HepG2 (cell line): ENCODE data around the gene CNNM1. TPM values are rescaled to one million over a fixed set of nuclear protein-coding genes. Genes with fewer than 3 reads are reported as not detected.

Experiments used
- ATAC-seq: fragments of 200-7000 bp; cut with Tn5 transposase; 3 replicates; pipeline ENCODE4 v1.9.1; 2020; ENCODE audit warnings: mild to moderate bottlenecking, moderate library complexity
- BruUV-seq: library from RNA; stranded (reverse); fragments of 400-500 nt; replicated peaks from 2 replicates; lab custom pipeline; 2021; lab: Mats Ljungman, UMichigan
- CTCF ChIA-PET: fragments of 300-600 bp; formaldehyde crosslinking; extraction: SDS; loops from one replicate; lab custom pipeline; 2021; ENCODE audit warnings: low total read pairs, inconsistent platforms, low intra/inter-chr PET ratio; lab: Yijun Ruan, JAX
- POLR2A ChIA-PET: fragments of 350-600 bp; sonication (Branson Sonifier 250); formaldehyde crosslinking; loops from one replicate; lab custom pipeline; 2020; ENCODE audit warnings: antibody characterized with exemption, inconsistent platforms; lab: Yijun Ruan, JAX
- DNase-seq: peaks from one replicate; pipeline ENCODE4 v3.0.0-alpha.2; 2015; ENCODE audit warnings: low spot score
- FAIRE-seq: peaks from 3 replicates; lab custom pipeline; 2011; peaks lifted over from hg19 to GRCh38; lab: Jason Lieb, UNC
- H2AFZ ChIP-seq: one replicate; pipeline ENCODE4 v1.6.1; 2011; ENCODE audit warnings: low read length, inconsistent platforms
- H3K27ac ChIP-seq: fragments of 300-600 bp; 3 replicates; pipeline ENCODE4 v1.8.0; 2011; ENCODE audit warnings: mixed run types, mild to moderate bottlenecking, mixed read lengths, low read length, inconsistent platforms; ENCODE audit not compliant: insufficient read depth; ENCODE audit errors: extremely low read length
- H3K27me3 ChIP-seq, 2 experiments: fragments of 200-600 bp in 1 of 2; 2 replicates in 1 of 2; 3 replicates in 1 of 2; pipeline versions ENCODE4 v1.6.0 to v1.8.0; 2011; ENCODE audit warnings: low read length in 2 of 2, mild to moderate bottlenecking in 2 of 2, moderate library complexity in 2 of 2, inconsistent platforms in 1 of 2; ENCODE audit not compliant: insufficient read depth in 2 of 2, control insufficient read depth in 1 of 2
- H3K36me3 ChIP-seq, 2 experiments: fragments of 200-600 bp in 1 of 2; replicated peaks in 1 of 2; 2 replicates in 1 of 2; 3 replicates in 1 of 2; pipeline versions ENCODE4 v1.5.1 to v1.8.0; 2011; ENCODE audit warnings: low read length in 2 of 2, inconsistent platforms in 1 of 2; ENCODE audit not compliant: insufficient read depth in 2 of 2, control insufficient read depth in 1 of 2
- H3K4me1 ChIP-seq: 2 replicates; pipeline ENCODE4 v1.5.1; 2012; ENCODE audit warnings: low read length, inconsistent platforms; ENCODE audit not compliant: insufficient read depth
- H3K4me2 ChIP-seq: 2 replicates; pipeline ENCODE4 v1.6.0; 2011; ENCODE audit warnings: low read depth, low read length, inconsistent platforms
- H3K4me3 ChIP-seq, 3 experiments: fragments of 200-600 bp in 1 of 3; sonication (generic), shearing (Covaris generic) in 1 of 3; replicated peaks in 1 of 3; 2 replicates each; pipeline ENCODE4 v1.5.1; 2011 to 2016; ENCODE audit warnings: low read length in 3 of 3, inconsistent platforms in 2 of 3, low read depth in 2 of 3, mild to moderate bottlenecking in 2 of 3, control low read depth in 1 of 3, mixed read lengths in 1 of 3; ENCODE audit not compliant: insufficient read depth in 1 of 3
- H3K79me2 ChIP-seq: one replicate; pipeline ENCODE4 v1.6.1; 2011; ENCODE audit warnings: low read length, inconsistent platforms; ENCODE audit not compliant: insufficient read depth
- H3K9ac ChIP-seq: 2 replicates; pipeline ENCODE4 v1.6.0; 2011; ENCODE audit warnings: mild to moderate bottlenecking, low read depth, low read length, inconsistent platforms; ENCODE audit not compliant: insufficient read depth
- H3K9me3 ChIP-seq: 2 replicates; pipeline ENCODE4 v1.5.1; 2012; ENCODE audit warnings: mild to moderate bottlenecking, low read length
- H4K20me1 ChIP-seq: 2 replicates; pipeline ENCODE4 v1.6.0; 2011; ENCODE audit warnings: inconsistent platforms, mild to moderate bottlenecking, low read length, moderate library complexity; ENCODE audit not compliant: insufficient read depth
- DNMT1 ChIP-seq: sonication (generic); formaldehyde crosslinking; IDR thresholded peaks from 2 replicates; pipeline ENCODE4 v1.5.1; 2020; ENCODE audit warnings: mild to moderate bottlenecking, missing genetic modification reagents
- FOXK1 ChIP-seq: sonication (generic); formaldehyde crosslinking; IDR thresholded peaks from 2 replicates; pipeline ENCODE4 v1.4.0; 2020; ENCODE audit warnings: low read depth, missing genetic modification reagents, borderline replicate concordance
- GATA4 ChIP-seq: sonication (generic); IDR thresholded peaks from 2 replicates; pipeline ENCODE4 v1.6.1; 2016; ENCODE audit warnings: antibody characterized with exemption, low read depth, borderline replicate concordance
- GATAD1 ChIP-seq: IDR thresholded peaks from 2 replicates; pipeline ENCODE4 v1.6.1; 2016; ENCODE audit warnings: missing genetic modification reagents, missing compliant biosample characterization
- ISL2 ChIP-seq: sonication (generic); formaldehyde crosslinking; IDR thresholded peaks from 2 replicates; pipeline ENCODE4 v1.5.0; 2020; ENCODE audit warnings: missing genetic modification reagents
- KLF12 ChIP-seq: sonication (generic); formaldehyde crosslinking; IDR thresholded peaks from 2 replicates; pipeline ENCODE4 v1.4.0; 2020; ENCODE audit warnings: missing genetic modification reagents, borderline replicate concordance
- NFIB ChIP-seq: sonication (generic); formaldehyde crosslinking; IDR thresholded peaks from 2 replicates; pipeline ENCODE4 v1.9.0; 2021; ENCODE audit warnings: missing genetic modification reagents, mild to moderate bottlenecking, borderline replicate concordance
- PCBP1 ChIP-seq: fragments of 200-400 bp; formaldehyde crosslinking; IDR thresholded peaks from 2 replicates; pipeline ENCODE4 v1.6.1; 2017; ENCODE audit warnings: mild to moderate bottlenecking, low read depth, low read length, borderline replicate concordance
- ZFP36L1 ChIP-seq: sonication (generic); formaldehyde crosslinking; IDR thresholded peaks from 2 replicates; pipeline ENCODE4 v1.8.0; 2022; ENCODE audit warnings: mild to moderate bottlenecking, missing genetic modification reagents, moderate library complexity
- ZNF207 ChIP-seq: fragments of 450-650 bp; IDR thresholded peaks from 2 replicates; pipeline ENCODE4 v1.6.1; 2016; ENCODE audit warnings: antibody characterized with exemption, borderline replicate concordance
- ZNF292 ChIP-seq: sonication (generic); formaldehyde crosslinking; IDR thresholded peaks from 2 replicates; pipeline ENCODE4 v1.8.1; 2022; ENCODE audit warnings: mild to moderate bottlenecking, low read depth, missing genetic modification reagents, borderline replicate concordance
- ZNF543 ChIP-seq: sonication (generic); formaldehyde crosslinking; IDR thresholded peaks from 2 replicates; pipeline ENCODE4 v1.4.0; 2020; ENCODE audit warnings: mild to moderate bottlenecking, missing genetic modification reagents
- WGBS: methylation state at CpG from one replicate; pipeline ENCODE4 v1.1.6; 2017; ENCODE audit warnings: low lambda C conversion rate; 5-methylcytosine and 5-hydroxymethylcytosine counted together
- in situ Hi-C: cut with HindIII; loops from 2 replicates; pipeline ENCODE4 v1.10.0; 2017; ENCODE audit warnings: low pct_unique_long_range_greater_than_20kb; ENCODE audit not compliant: extremely low pct_ligation_motif_present
- intact Hi-C: fragments of 100-400 bp; cut with micrococcal nuclease; formaldehyde crosslinking; loops from one replicate; pipeline ENCODE4 v1.10.0; 2022; ENCODE audit not compliant: unreplicated experiment
- polyA plus RNA-seq, 8 experiments: library from polyadenylated mRNA; depleted of rRNA in 3 of 8; stranded (reverse) in 7 of 8; unstranded in 1 of 8; fragments of >200 nt; fragmentation: Illumina TruSeq in 4 of 8; extraction: Trizol in 4 of 8; gene quantifications; 2 replicates each; pipeline versions ENCODE4 v1.2.1 to v1.2.3, GENCODE V29; 2011 to 2016; ENCODE audit warnings: low read depth in 4 of 8, missing spikeins in 1 of 8, mixed read lengths in 1 of 8; ENCODE audit not compliant: insufficient read depth in 1 of 8
- total RNA-seq, 5 experiments: library from RNA; depleted of rRNA; stranded (reverse); fragments of >200 nt; fragmentation: Illumina TruSeq; extraction: Trizol; gene quantifications; 2 replicates each; pipeline ENCODE4 v1.2.3, GENCODE V29; 2016; ENCODE audit warnings: low read depth in 1 of 5
- TF ChIP-seq, protein P1 (sequence below): sonication (generic); formaldehyde crosslinking; IDR thresholded peaks from 2 replicates; pipeline ENCODE4 v1.9.0; 2021; ENCODE audit warnings: missing genetic modification reagents, mild to moderate bottlenecking, borderline replicate concordance

Gene CNNM1
- total and polyA plus RNA-seq, 2 of the 13 experiments (the other 11 are each of a cell fraction or from before 2014, with no cell fraction given): 4.3 to 9.6 TPM

DNA sequence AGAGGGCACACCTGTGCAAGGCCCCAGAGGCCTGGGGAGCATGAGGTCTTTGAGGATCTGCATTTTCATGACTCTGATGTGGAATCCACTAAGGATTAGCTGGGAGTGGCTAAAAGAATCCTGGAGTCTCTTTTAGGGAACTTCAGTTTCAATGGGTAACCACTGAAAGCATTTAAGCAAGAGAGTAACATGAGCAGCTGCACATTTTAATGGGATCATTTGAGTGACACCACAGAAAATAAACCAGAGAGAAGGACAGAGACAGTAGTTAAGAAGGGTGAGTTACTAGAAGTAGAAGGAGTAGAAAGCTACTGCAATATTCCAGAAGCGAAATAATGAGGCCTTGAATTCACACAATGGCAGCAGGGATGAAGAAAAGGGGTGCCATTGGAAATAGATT, 96.0 kb downstream of the CNNM1 start (continued):
- TF ChIP-seq NFIB (CRISPR knock-in tag): no peak

DNA sequence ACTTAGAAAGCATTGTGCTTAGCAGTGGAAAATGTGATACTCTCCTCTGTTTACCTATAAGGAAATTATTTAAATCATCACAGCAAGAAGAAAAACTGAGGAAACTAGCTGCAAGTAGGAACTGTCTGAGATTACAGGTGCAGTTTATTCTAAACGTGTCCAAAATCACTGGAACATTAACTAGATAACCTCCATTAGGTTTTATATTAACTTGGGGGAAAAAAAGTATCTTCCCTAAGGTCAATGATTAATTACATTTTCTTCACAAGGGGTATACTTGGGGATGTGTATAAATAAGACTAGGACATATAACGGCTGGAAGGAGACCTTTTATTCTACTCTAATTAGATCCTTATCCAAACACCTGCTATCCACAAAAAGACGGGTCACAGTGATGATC, 97.5 kb downstream of the CNNM1 start:
- Histone ChIP-seq H3K36me3 (peaks cover 8 to 38% of the 10 kb centered on the region in 2 experiments), H3K4me3 (no peak overlapping the region), H4K20me1 (no peaks in the 10 kb centered on the region), H3K79me2 (peaks cover 63% of the 10 kb centered on the region), H3K9me3 (no peaks in the 10 kb centered on the region), H2AFZ (no peak overlapping the region), H3K4me2 (no peak overlapping the region), H3K4me1 (peaks cover 57% of the 10 kb centered on the region), H3K27ac (no peak overlapping the region), H3K27me3 (no peaks in the 10 kb centered on the region; a peak in 1 of 5 replicates), H3K9ac (no peak overlapping the region)
- ATAC-seq (no peak), DNase-seq (no peak), FAIRE-seq (no peak)
- POLR2A ChIA-PET: no interaction called here
- BruUV-seq: no TSS peak
- in situ Hi-C loops: no loop called here
- CTCF ChIA-PET: no interaction called here
- TF ChIP-seq, protein P1, sequence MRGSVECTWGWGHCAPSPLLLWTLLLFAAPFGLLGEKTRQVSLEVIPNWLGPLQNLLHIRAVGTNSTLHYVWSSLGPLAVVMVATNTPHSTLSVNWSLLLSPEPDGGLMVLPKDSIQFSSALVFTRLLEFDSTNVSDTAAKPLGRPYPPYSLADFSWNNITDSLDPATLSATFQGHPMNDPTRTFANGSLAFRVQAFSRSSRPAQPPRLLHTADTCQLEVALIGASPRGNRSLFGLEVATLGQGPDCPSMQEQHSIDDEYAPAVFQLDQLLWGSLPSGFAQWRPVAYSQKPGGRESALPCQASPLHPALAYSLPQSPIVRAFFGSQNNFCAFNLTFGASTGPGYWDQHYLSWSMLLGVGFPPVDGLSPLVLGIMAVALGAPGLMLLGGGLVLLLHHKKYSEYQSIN (CRISPR knock-in tag): no peak
- TF ChIP-seq ZFP36L1 (CRISPR knock-in tag) (no peak), DNMT1 (CRISPR knock-in tag) (no peak), ZNF543 (CRISPR knock-in tag) (no peak), ISL2 (CRISPR knock-in tag) (no peak), ZNF292 (CRISPR knock-in tag) (no peak), PCBP1 (no peak), KLF12 (CRISPR knock-in tag) (no peak), FOXK1 (CRISPR knock-in tag) (no peak), GATAD1 (CRISPR knock-in tag) (no peak), GATA4 (no peak), ZNF207 (no peak)
- WGBS: 83% methylated on average over 3 of the region's 3 CpGs
- intact Hi-C loops: no loop called here
